ENCODE measurements around the gene NAT14. TPM values are rescaled to one million over a fixed set of nuclear protein-coding genes. Genes with fewer than 3 reads are reported as not detected.

NAT14 gene
- total RNA-seq, 1 donor from 2014 or later = 33.1 TPM

- no peak overlapping the region for H3K27ac Mint-ChIP-seq (ENCODE audit: unreplicated experiment)
- DNase-seq (ENCODE audit: low spot score) = peak; percentile 80
- peaks cover 2% of the 10 kb centered on the region for H3K27me3 Mint-ChIP-seq (ENCODE audit: low read depth)
- H3K9me3 Mint-ChIP-seq (ENCODE audit: low read depth) = no peaks in the 10 kb centered on the region
- TF ChIP-seq, protein P1, sequence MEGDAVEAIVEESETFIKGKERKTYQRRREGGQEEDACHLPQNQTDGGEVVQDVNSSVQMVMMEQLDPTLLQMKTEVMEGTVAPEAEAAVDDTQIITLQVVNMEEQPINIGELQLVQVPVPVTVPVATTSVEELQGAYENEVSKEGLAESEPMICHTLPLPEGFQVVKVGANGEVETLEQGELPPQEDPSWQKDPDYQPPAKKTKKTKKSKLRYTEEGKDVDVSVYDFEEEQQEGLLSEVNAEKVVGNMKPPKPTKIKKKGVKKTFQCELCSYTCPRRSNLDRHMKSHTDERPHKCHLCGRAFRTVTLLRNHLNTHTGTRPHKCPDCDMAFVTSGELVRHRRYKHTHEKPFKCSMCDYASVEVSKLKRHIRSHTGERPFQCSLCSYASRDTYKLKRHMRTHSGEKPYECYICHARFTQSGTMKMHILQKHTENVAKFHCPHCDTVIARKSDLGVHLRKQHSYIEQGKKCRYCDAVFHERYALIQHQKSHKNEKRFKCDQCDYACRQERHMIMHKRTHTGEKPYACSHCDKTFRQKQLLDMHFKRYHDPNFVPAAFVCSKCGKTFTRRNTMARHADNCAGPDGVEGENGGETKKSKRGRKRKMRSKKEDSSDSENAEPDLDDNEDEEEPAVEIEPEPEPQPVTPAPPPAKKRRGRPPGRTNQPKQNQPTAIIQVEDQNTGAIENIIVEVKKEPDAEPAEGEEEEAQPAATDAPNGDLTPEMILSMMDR (IDR thresholded peaks at IDR 0.05) = no peak
- H3K4me3 Mint-ChIP-seq (ENCODE audit: unreplicated experiment) = no peak overlapping the region
- H3K4me1 Mint-ChIP-seq (ENCODE audit: low read depth) = peaks cover 37% of the 10 kb centered on the region
- no peaks in the 10 kb centered on the region for H3K36me3 Mint-ChIP-seq (ENCODE audit: low read depth)
Measured at GRCh38 chr19:55463583-55464031, 21.4 kb upstream of the NAT14 start.

GRCh38 chr19:55464039-55464661, 20.8 kb upstream of the NAT14 start:
- no peaks in the 10 kb centered on the region for H3K9me3 Mint-ChIP-seq (ENCODE audit: low read depth)
- peaks cover 37% of the 10 kb centered on the region for H3K4me1 Mint-ChIP-seq (ENCODE audit: low read depth)
- no peak overlapping the region for H3K27ac Mint-ChIP-seq (ENCODE audit: unreplicated experiment)
- H3K4me3 Mint-ChIP-seq (ENCODE audit: unreplicated experiment) = no peak overlapping the region
- H3K36me3 Mint-ChIP-seq (ENCODE audit: low read depth) = no peaks in the 10 kb centered on the region
- TF ChIP-seq, protein P1 (IDR thresholded peaks at IDR 0.05) = no peak
- H3K27me3 Mint-ChIP-seq (ENCODE audit: low read depth) = peaks cover 2% of the 10 kb centered on the region
- DNase-seq (ENCODE audit: low spot score) = peak; percentile 66

DNA sequence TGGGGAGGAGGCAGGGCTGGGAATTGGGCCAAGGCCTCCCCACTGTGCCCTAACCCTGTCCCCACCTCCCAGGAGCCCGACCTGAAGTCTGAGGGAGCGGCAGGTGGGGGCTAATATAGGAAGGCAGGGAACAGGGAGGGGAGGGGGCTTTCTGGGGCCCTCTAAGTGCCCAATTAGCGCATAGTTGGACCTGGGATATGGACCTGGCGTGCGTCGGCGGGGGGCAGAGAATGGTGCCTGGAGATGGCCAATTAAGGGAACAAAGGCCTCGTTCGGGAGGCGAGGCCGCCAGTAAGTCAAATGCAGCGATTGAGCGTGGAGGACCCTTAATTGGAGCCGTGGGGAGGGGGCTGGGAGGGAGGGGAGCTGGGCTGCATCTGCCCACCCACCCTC, 20.3 kb upstream of the NAT14 start, which contains the start of gene C19orf85:
Gene C19orf85, minus strand, starts transcription at position 90 of the 393 bp plus-strand sequence. CDS start 197 bp downstream, outside the sequence.
- no peak within 1 kb of the TSS for H3K4me3 Mint-ChIP-seq (ENCODE audit: unreplicated experiment)
- H3K9me3 Mint-ChIP-seq (ENCODE audit: low read depth) = no peaks in the 10 kb centered on the region
- H3K27me3 Mint-ChIP-seq (ENCODE audit: low read depth) = peaks cover 2% of the 10 kb centered on the region
- H3K27ac Mint-ChIP-seq (ENCODE audit: unreplicated experiment) = no peak within 1 kb of the TSS
- peaks cover 35% of the 10 kb centered on the region for H3K4me1 Mint-ChIP-seq (ENCODE audit: low read depth)
- no peaks in the 10 kb centered on the region for H3K36me3 Mint-ChIP-seq (ENCODE audit: low read depth)
- no peak for DNase-seq (ENCODE audit: low spot score)
- TF ChIP-seq, protein P1 (IDR thresholded peaks at IDR 0.05) = no peak

GRCh38 chr19:55465460-55466240, 19.3 kb upstream of the NAT14 start:
- H3K27ac Mint-ChIP-seq (ENCODE audit: unreplicated experiment) = no peak overlapping the region
- no peaks in the 10 kb centered on the region for H3K9me3 Mint-ChIP-seq (ENCODE audit: low read depth)
- H3K36me3 Mint-ChIP-seq (ENCODE audit: low read depth) = no peaks in the 10 kb centered on the region
- peak; percentile 76 for DNase-seq (ENCODE audit: low spot score)
- peaks cover 25% of the 10 kb centered on the region for H3K4me1 Mint-ChIP-seq (ENCODE audit: low read depth)
- H3K4me3 Mint-ChIP-seq (ENCODE audit: unreplicated experiment) = no peak overlapping the region
- peaks cover 2% of the 10 kb centered on the region for H3K27me3 Mint-ChIP-seq (ENCODE audit: low read depth)
- TF ChIP-seq, protein P1 (IDR thresholded peaks at IDR 0.05) = no peak

DNA sequence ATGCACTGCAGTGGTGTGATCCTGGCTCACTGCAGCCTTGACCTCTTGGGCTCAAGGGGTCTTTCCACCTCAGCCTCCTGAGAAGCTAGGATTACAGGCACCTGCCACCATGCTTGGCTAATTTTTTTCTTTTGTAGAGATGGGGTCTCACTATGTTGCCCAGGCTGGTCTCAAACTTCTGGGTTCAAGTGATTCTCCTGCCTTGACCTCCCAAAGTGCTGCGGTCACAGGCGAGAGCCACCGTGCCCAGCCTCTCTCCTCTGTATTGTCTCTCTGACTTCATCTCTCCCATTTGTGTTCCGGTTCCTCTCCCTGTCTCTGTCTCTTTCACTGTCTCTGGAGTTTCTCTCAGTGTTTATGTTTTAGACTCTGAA, 18.8 kb upstream of the NAT14 start:
- peaks cover 2% of the 10 kb centered on the region for H3K27me3 Mint-ChIP-seq (ENCODE audit: low read depth)
- TF ChIP-seq, protein P1 (IDR thresholded peaks at IDR 0.05) = no peak
- H3K27ac Mint-ChIP-seq (ENCODE audit: unreplicated experiment) = no peak overlapping the region
- no peaks in the 10 kb centered on the region for H3K36me3 Mint-ChIP-seq (ENCODE audit: low read depth)
- H3K9me3 Mint-ChIP-seq (ENCODE audit: low read depth) = no peaks in the 10 kb centered on the region
- no peak overlapping the region for H3K4me3 Mint-ChIP-seq (ENCODE audit: unreplicated experiment)
- H3K4me1 Mint-ChIP-seq (ENCODE audit: low read depth) = peaks cover 21% of the 10 kb centered on the region
- DNase-seq (ENCODE audit: low spot score) = no peak
